IgD-negative memory B cell (primary cell): ENCODE data around the gene SPTAN1. TPM values are rescaled to one million over a fixed set of nuclear protein-coding genes. Genes with fewer than 3 reads are reported as not detected.
A peak's percentile ranks its signal among the peaks of the same experiment; 100 is the strongest.
"Not testable (repeated sequence)": the region's sequence is repeated elsewhere in the genome, so short reads cannot be mapped to it uniquely, and the experiment has no call there.

Experiments used
- H3K27ac Mint-ChIP-seq, 3 donors: one replicate each; pipeline ENCODE4 v1.8.0; 2020 to 2022; ENCODE audit warnings: mild to moderate bottlenecking in 3 of 3, mixed read lengths in 3 of 3, moderate library complexity in 1 of 3
- H3K27me3 Mint-ChIP-seq: one replicate; pipeline ENCODE4 v1.8.0; 2021; ENCODE audit warnings: mixed read lengths
- H3K36me3 Mint-ChIP-seq: one replicate; pipeline ENCODE4 v1.8.0; 2020; ENCODE audit warnings: mild to moderate bottlenecking, mixed read lengths
- H3K4me1 Mint-ChIP-seq, 3 donors: one replicate each; pipeline ENCODE4 v1.8.0; 2020 to 2022; ENCODE audit warnings: mixed read lengths in 3 of 3, mild to moderate bottlenecking in 1 of 3
- H3K4me3 Mint-ChIP-seq, 4 donors: one replicate each; pipeline ENCODE4 v1.8.0; 2020 to 2022; ENCODE audit warnings: mild to moderate bottlenecking in 4 of 4, mixed read lengths in 4 of 4, moderate library complexity in 3 of 4
- H3K9me3 Mint-ChIP-seq, 3 donors: one replicate each; pipeline ENCODE4 v1.8.0; 2020 to 2021; ENCODE audit warnings: mixed read lengths in 3 of 3, mild to moderate bottlenecking in 1 of 3
- polyA plus RNA-seq: library from polyadenylated mRNA; unstranded; fragments of 300-500 nt; fragmentation: Illumina TruSeq; gene quantifications from one replicate; pipeline ENCODE4 v1.2.3, GENCODE V29; 2021

SPTAN1 gene
- polyA plus RNA-seq, 1 donor from 2014 or later: 88.0 TPM

DNA sequence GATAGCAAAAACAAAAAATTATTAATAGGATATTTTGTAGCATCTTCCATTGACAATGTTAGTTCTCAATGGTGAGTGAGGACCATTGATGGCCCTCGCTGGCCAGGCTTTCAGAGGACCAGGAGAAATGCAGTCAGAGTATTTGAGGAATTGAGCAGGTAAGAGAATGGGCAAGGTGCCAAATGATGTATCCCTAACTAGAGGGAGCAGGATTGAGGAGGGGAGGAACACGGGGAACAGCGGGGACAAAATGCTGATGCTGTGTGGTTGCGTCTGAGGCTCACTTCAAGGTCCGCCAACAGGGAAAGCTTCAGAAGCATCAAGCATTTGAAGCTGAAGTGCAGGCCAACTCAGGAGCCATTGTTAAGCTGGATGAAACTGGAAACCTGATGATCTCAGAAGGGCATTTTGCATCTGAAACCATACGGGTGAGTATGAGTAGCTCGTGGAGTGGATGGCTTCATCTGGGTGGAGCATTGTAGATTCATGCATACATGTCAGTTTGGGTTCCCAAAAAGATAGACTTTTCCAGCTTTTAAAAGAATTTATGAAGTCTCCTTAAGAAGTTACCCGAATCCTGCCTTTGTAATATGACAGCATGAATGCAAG, 16.2 kb downstream of the SPTAN1 start:
- peak overlapping the region in 1 of 3 donors; percentile 47 for H3K27ac Mint-ChIP-seq
- no peaks in the 10 kb centered on the region for H3K27me3 Mint-ChIP-seq
- H3K36me3 Mint-ChIP-seq: peaks cover 6% of the 10 kb centered on the region
- H3K9me3 Mint-ChIP-seq: no peaks in the 10 kb centered on the region
- peaks cover 0 to 5% (median 5%) of the 10 kb centered on the region in 3 donors for H3K4me1 Mint-ChIP-seq
- H3K4me3 Mint-ChIP-seq: no peak overlapping the region

DNA sequence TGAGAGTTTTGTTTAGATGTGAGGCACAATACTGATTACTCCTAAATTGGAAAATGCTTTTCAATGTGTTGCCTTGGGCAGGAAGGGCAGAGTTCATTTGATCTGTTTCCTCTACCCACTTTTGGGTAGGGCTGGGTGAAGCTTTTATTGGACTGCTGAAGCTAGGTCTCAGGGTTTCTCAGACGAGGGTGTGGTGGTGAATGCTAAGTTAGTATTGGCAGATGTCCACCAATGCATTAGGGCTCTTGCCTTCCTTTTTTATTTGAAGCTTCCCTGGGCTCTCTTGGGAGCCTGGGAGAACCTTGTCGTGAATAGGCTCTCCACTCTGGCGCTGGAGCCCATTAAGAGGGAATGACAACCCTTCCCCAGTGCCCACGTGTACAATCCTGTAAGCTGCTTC, 23.1 kb downstream of the SPTAN1 start:
- Mint-ChIP-seq H3K36me3 (peaks cover 9% of the 10 kb centered on the region), H3K4me3 (no peak overlapping the region), H3K9me3 (no peaks in the 10 kb centered on the region), H3K27me3 (no peaks in the 10 kb centered on the region), H3K27ac (no peak overlapping the region), H3K4me1 (peaks cover 0 to 2% (median 0%) of the 10 kb centered on the region in 3 donors)

GRCh38 chr9:128575916-128576315, 23.5 kb downstream of the SPTAN1 start:
- H3K4me3 Mint-ChIP-seq: no peak overlapping the region
- no peak overlapping the region for H3K27ac Mint-ChIP-seq
- no peaks in the 10 kb centered on the region for H3K27me3 Mint-ChIP-seq
- H3K9me3 Mint-ChIP-seq: no peaks in the 10 kb centered on the region
- peaks cover 9% of the 10 kb centered on the region for H3K36me3 Mint-ChIP-seq
- peaks cover 0 to 2% (median 0%) of the 10 kb centered on the region in 3 donors for H3K4me1 Mint-ChIP-seq

GRCh38 chr9:128577206-128577605, 24.8 kb downstream of the SPTAN1 start:
- Mint-ChIP-seq H3K4me1 (no peaks in the 10 kb centered on the region), H3K27ac (no peak overlapping the region), H3K9me3 (no peaks in the 10 kb centered on the region), H3K4me3 (no peak overlapping the region), H3K27me3 (no peaks in the 10 kb centered on the region), H3K36me3 (peaks cover 7% of the 10 kb centered on the region)

DNA sequence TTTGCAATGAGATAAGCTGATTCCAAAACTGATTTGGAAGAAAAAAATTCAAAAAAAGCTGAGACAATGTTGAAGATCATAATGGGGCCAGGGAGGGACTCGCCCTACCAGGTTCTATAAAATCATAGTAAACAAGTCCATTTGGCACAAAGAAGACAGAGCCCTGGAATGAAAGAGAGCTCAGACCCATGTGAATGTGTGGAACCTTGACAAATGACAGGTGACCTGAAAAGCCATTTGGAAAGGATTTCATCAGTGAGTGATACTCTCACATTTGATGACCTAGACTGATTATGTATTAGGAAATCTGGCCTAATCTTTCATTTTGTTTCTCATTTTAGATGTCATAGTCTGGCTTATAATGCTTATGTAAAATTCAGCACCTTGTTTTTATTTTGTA, 26.8 kb downstream of the SPTAN1 start:
- Mint-ChIP-seq H3K9me3 (no peaks in the 10 kb centered on the region), H3K36me3 (peaks cover 2% of the 10 kb centered on the region), H3K4me1 (no peaks in the 10 kb centered on the region), H3K27me3 (no peaks in the 10 kb centered on the region), H3K4me3 (no peak overlapping the region), H3K27ac (peak overlapping the region in 1 of 3 donors; percentile 90)

DNA sequence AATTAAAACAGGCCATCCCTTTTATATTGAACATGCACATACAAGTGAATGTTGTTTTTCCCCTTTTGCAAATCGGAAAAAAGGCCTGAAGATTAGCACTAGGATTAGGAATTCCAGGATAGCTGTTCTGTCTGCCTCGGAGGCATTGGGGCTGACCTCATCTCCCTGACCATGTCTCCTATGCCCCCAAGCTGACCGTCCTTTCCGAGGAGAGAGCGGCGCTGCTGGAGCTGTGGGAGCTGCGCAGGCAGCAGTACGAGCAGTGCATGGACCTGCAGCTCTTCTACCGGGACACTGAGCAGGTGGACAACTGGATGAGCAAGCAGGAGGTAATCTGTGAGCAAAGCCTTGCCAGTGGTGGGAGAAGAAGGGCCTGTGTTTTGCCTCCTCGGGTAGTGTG, 28.3 kb downstream of the SPTAN1 start:
- Mint-ChIP-seq H3K4me1 (no peaks in the 10 kb centered on the region), H3K9me3 (no peaks in the 10 kb centered on the region), H3K27me3 (no peaks in the 10 kb centered on the region), H3K27ac (no peak overlapping the region), H3K36me3 (peaks cover 2% of the 10 kb centered on the region), H3K4me3 (no peak overlapping the region)

DNA sequence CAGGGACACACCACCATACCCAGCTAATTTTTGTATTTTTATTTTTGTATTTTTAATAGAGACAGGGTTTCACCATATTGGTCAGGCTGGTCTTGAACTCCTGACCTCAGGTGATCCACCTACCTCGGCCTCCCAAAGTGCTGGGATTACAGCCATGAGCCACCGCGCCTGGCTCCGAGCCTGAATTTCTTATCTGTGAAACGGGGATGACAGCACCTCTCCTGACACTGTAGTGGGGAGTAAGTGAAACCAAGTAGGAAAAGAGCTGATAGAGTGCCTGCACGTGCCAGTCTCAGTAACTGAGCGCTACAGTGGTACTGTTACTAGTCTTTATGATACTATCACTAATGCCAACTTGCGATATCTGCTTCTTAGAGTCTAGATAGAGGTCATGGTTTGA, 32.8 kb downstream of the SPTAN1 start:
- not testable (repeated sequence) for H3K9me3 Mint-ChIP-seq, H3K4me3 Mint-ChIP-seq, H3K27ac Mint-ChIP-seq, H3K4me1 Mint-ChIP-seq, H3K36me3 Mint-ChIP-seq, H3K27me3 Mint-ChIP-seq

DNA sequence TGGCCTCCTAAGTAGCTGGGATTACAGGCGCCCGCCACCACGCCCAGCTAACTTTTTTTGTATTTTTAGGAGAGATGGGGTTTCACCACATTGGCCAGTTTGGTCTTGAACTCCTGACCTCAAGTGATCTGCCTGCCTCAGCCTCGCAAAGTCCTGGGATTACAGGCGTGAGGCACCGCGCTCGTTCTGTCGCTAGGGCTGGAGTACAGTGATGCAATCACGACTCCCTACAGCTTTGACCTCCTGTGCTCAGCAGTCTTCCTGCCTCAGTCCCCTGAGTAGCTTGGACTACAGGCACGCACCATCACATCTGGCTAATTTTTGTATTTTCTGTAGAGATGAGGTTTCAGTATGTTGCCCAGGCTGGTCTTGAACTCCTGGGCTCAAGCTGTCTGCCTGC, 34.5 kb downstream of the SPTAN1 start:
- H3K9me3 Mint-ChIP-seq, H3K27ac Mint-ChIP-seq, H3K4me1 Mint-ChIP-seq, H3K36me3 Mint-ChIP-seq, H3K4me3 Mint-ChIP-seq, H3K27me3 Mint-ChIP-seq: not testable (repeated sequence)

- H3K4me1 Mint-ChIP-seq: no peaks in the 10 kb centered on the region
- no peak overlapping the region for H3K4me3 Mint-ChIP-seq
- H3K27ac Mint-ChIP-seq: no peak overlapping the region
- peaks cover 12% of the 10 kb centered on the region for H3K36me3 Mint-ChIP-seq
- no peaks in the 10 kb centered on the region for H3K27me3 Mint-ChIP-seq
- H3K9me3 Mint-ChIP-seq: no peaks in the 10 kb centered on the region
These were observed 35.1 kb downstream of the SPTAN1 start for GRCh38 chr9:128587453-128587852.

- Mint-ChIP-seq H3K27ac (no peak overlapping the region), H3K27me3 (no peaks in the 10 kb centered on the region), H3K4me3 (no peak overlapping the region), H3K36me3 (peaks cover 12% of the 10 kb centered on the region), H3K9me3 (no peaks in the 10 kb centered on the region), H3K4me1 (no peaks in the 10 kb centered on the region)
These were observed 36.3 kb downstream of the SPTAN1 start for GRCh38 chr9:128588581-128589233.

- H3K36me3 Mint-ChIP-seq: peaks cover 8% of the 10 kb centered on the region
- H3K27ac Mint-ChIP-seq: no peak overlapping the region
- no peaks in the 10 kb centered on the region for H3K27me3 Mint-ChIP-seq
- H3K4me3 Mint-ChIP-seq: no peak overlapping the region
- H3K4me1 Mint-ChIP-seq: no peaks in the 10 kb centered on the region
- H3K9me3 Mint-ChIP-seq: no peaks in the 10 kb centered on the region
These were observed 40.7 kb downstream of the SPTAN1 start for GRCh38 chr9:128593039-128593438.

- Mint-ChIP-seq H3K36me3 (peaks cover 8% of the 10 kb centered on the region), H3K9me3 (no peaks in the 10 kb centered on the region)
These were observed 41.5 kb downstream of the SPTAN1 start for GRCh38 chr9:128593856-128594255.

GRCh38 chr9:128595471-128595870, 43.1 kb downstream of the SPTAN1 start:
- peaks cover 0 to 1% (median 0%) of the 10 kb centered on the region in 3 donors for H3K4me1 Mint-ChIP-seq
- no peak overlapping the region for H3K4me3 Mint-ChIP-seq
- no peak overlapping the region for H3K27ac Mint-ChIP-seq
- H3K36me3 Mint-ChIP-seq: peaks cover 8% of the 10 kb centered on the region
- H3K27me3 Mint-ChIP-seq: no peaks in the 10 kb centered on the region
- no peaks in the 10 kb centered on the region for H3K9me3 Mint-ChIP-seq

More at GRCh38 chr9:128593856-128594255, 41.5 kb downstream of the SPTAN1 start:
- Mint-ChIP-seq H3K27me3 (no peaks in the 10 kb centered on the region), H3K4me1 (peaks cover 0 to 1% (median 0%) of the 10 kb centered on the region in 3 donors), H3K27ac (peak overlapping the region in 1 of 3 donors; percentile 18), H3K4me3 (no peak overlapping the region)

- Mint-ChIP-seq H3K36me3 (no peaks in the 10 kb centered on the region), H3K4me3 (no peak overlapping the region), H3K4me1 (peaks cover 0 to 1% (median 0%) of the 10 kb centered on the region in 3 donors), H3K27me3 (no peaks in the 10 kb centered on the region), H3K27ac (peak overlapping the region in 1 of 3 donors; percentile 71), H3K9me3 (no peaks in the 10 kb centered on the region)
These were observed 47.7 kb downstream of the SPTAN1 start for GRCh38 chr9:128600099-128600498.

- Mint-ChIP-seq H3K27ac (no peak overlapping the region), H3K27me3 (no peaks in the 10 kb centered on the region), H3K4me3 (no peak overlapping the region), H3K9me3 (no peaks in the 10 kb centered on the region), H3K36me3 (no peaks in the 10 kb centered on the region), H3K4me1 (peaks cover 0 to 1% (median 0%) of the 10 kb centered on the region in 3 donors)
These were observed 51.3 kb downstream of the SPTAN1 start for GRCh38 chr9:128603697-128604096.
